CD14-positive monocyte (primary cell): ENCODE measurements around the gene SUV39H2. TPM values are rescaled to one million over a fixed set of nuclear protein-coding genes. Genes with fewer than 3 reads are reported as not detected.

ENCODE experiments used
- DNase-seq, 3 donors: peaks; one replicate each; pipeline ENCODE4 v3.0.0-alpha.2; 2011 to 2022
- H2AFZ ChIP-seq: 2 replicates; pipeline ENCODE4 v1.6.0; 2012; ENCODE audit warnings: mild to moderate bottlenecking, low read depth, low read length, inconsistent platforms; ENCODE audit not compliant: insufficient read depth, poor library complexity, severe bottlenecking
- H3K27ac ChIP-seq, 2 donors: 1 replicate in 1 of 2; 2 replicates in 1 of 2; pipeline ENCODE4 v1.5.1; 2012 to 2013; ENCODE audit warnings: low read length in 2 of 2, control low read depth in 1 of 2, inconsistent platforms in 1 of 2, low read depth in 1 of 2, mild to moderate bottlenecking in 1 of 2
- H3K27me3 ChIP-seq, 2 donors: one replicate each; pipeline versions ENCODE4 v1.6.0 to v1.6.1; 2011 to 2013; ENCODE audit warnings: low read length in 2 of 2; ENCODE audit not compliant: control insufficient read depth in 2 of 2, insufficient read depth in 2 of 2
- H3K36me3 ChIP-seq, 2 donors: replicated peaks in 1 of 2; 1 replicate in 1 of 2; 2 replicates in 1 of 2; pipeline versions ENCODE4 v1.5.1 to v1.6.1; 2012 to 2013; ENCODE audit warnings: low read length in 2 of 2, control low read depth in 1 of 2, inconsistent platforms in 1 of 2, mild to moderate bottlenecking in 1 of 2; ENCODE audit not compliant: insufficient read depth in 2 of 2, control insufficient read depth in 1 of 2
- H3K4me1 ChIP-seq, 2 donors: 1 replicate in 1 of 2; 2 replicates in 1 of 2; pipeline versions ENCODE4 v1.5.1 to v1.6.1; 2012 to 2013; ENCODE audit warnings: low read length in 2 of 2, control low read depth in 1 of 2, inconsistent platforms in 1 of 2, mild to moderate bottlenecking in 1 of 2, moderate library complexity in 1 of 2; ENCODE audit not compliant: insufficient read depth in 2 of 2, control insufficient read depth in 1 of 2
- H3K4me2 ChIP-seq: replicated peaks from 2 replicates; pipeline ENCODE3; 2012; ENCODE audit warnings: low read length, moderate library complexity, mild to moderate bottlenecking; ENCODE audit not compliant: poor library complexity, severe bottlenecking; ENCODE audit errors: extremely low read depth
- H3K4me3 ChIP-seq, 3 experiments: fragments of 200-600 bp in 1 of 3; sonication (generic) in 1 of 3; replicated peaks in 1 of 3; 1 replicate in 2 of 3; 2 replicates in 1 of 3; pipeline ENCODE4 v1.5.1; 2011 to 2013; ENCODE audit warnings: low read length in 3 of 3, mild to moderate bottlenecking in 3 of 3, control low read depth in 2 of 3, low read depth in 2 of 3, inconsistent platforms in 1 of 3, moderate library complexity in 1 of 3
- H3K79me2 ChIP-seq: 2 replicates; pipeline ENCODE4 v1.6.0; 2012; ENCODE audit warnings: mild to moderate bottlenecking, control low read depth, inconsistent platforms, low read length, moderate library complexity; ENCODE audit not compliant: insufficient read depth
- H3K9ac ChIP-seq: 2 replicates; pipeline ENCODE4 v1.6.0; 2017; ENCODE audit warnings: low read length, mild to moderate bottlenecking; ENCODE audit not compliant: insufficient read depth, poor library complexity, severe bottlenecking
- H3K9me3 ChIP-seq, 2 donors: replicated peaks in 1 of 2; 1 replicate in 1 of 2; 2 replicates in 1 of 2; pipeline versions ENCODE4 v1.5.1 to v1.6.1; 2012 to 2013; ENCODE audit warnings: low read length in 2 of 2, control low read depth in 1 of 2; ENCODE audit not compliant: control insufficient read depth in 1 of 2, insufficient read depth in 1 of 2
- H4K20me1 ChIP-seq: 2 replicates; pipeline ENCODE4 v1.6.0; 2012; ENCODE audit warnings: mild to moderate bottlenecking, low read length, control low read depth, moderate library complexity; ENCODE audit not compliant: insufficient read depth
- H3K27ac Mint-ChIP-seq, 7 donors: one replicate each; pipeline ENCODE4 v1.8.0; 2020; ENCODE audit warnings: mild to moderate bottlenecking in 7 of 7, mixed read lengths in 7 of 7, moderate library complexity in 6 of 7, inconsistent platforms in 2 of 7
- H3K27me3 Mint-ChIP-seq, 3 donors: one replicate each; pipeline ENCODE4 v1.8.0; 2021 to 2022; ENCODE audit warnings: low read depth in 3 of 3, mild to moderate bottlenecking in 3 of 3, mixed read lengths in 3 of 3, moderate library complexity in 3 of 3, inconsistent platforms in 1 of 3
- H3K36me3 Mint-ChIP-seq, 2 donors: one replicate each; pipeline ENCODE4 v1.8.0; 2020; ENCODE audit warnings: mixed read lengths in 2 of 2, inconsistent platforms in 1 of 2, mild to moderate bottlenecking in 1 of 2
- H3K4me1 Mint-ChIP-seq: one replicate; pipeline ENCODE4 v1.8.0; 2020; ENCODE audit warnings: mild to moderate bottlenecking, mixed read lengths
- H3K4me3 Mint-ChIP-seq, 2 donors: one replicate each; pipeline ENCODE4 v1.8.0; 2020; ENCODE audit warnings: mild to moderate bottlenecking in 2 of 2, mixed read lengths in 2 of 2, moderate library complexity in 1 of 2
- H3K9me3 Mint-ChIP-seq, 7 donors: one replicate each; pipeline ENCODE4 v1.8.0; 2020 to 2022; ENCODE audit warnings: mixed read lengths in 7 of 7, mild to moderate bottlenecking in 6 of 7, moderate library complexity in 6 of 7, inconsistent platforms in 2 of 7
- WGBS: methylation state at CpG from one replicate; pipeline ENCODE4 v1.1.5; 2013; ENCODE audit warnings: missing lambda C conversion rate; ENCODE audit not compliant: insufficient coverage; 5-methylcytosine and 5-hydroxymethylcytosine counted together
- intact Hi-C, 2 donors: fragments of 100-400 bp; cut with micrococcal nuclease; formaldehyde crosslinking; loops; one replicate each; pipeline versions ENCODE4 v1.15.0 to v1.15.1; 2023
- polyA minus RNA-seq: library from RNA; depleted of rRNA, polyadenylated mRNA; stranded (reverse); fragments of >200 nt; gene quantifications from 2 replicates; pipeline ENCODE4 v1.2.3, GENCODE V29; 2012
- polyA plus RNA-seq, 3 donors: library from polyadenylated mRNA; depleted of rRNA in 1 of 3; unstranded in 2 of 3; stranded (reverse) in 1 of 3; fragments of 300-500 nt in 2 of 3; fragments of >200 nt in 1 of 3; fragmentation: Illumina TruSeq in 2 of 3; gene quantifications; 1 replicate in 2 of 3; 2 replicates in 1 of 3; pipeline ENCODE4 v1.2.3, GENCODE V29; 2012 to 2021
- total RNA-seq, 12 experiments: library from RNA in 1 of 12; stranded (reverse) in 1 of 12; fragments of 120-200 nt in 1 of 12; gene quantifications; one replicate each; pipeline ENCODE4 v1.2.4 and lab custom pipeline; 2013 to 2026; ENCODE audit warnings: mixed read lengths in 6 of 12, inconsistent platforms in 1 of 12
- TF ChIP-seq, protein P1 (sequence below): fragments of 200-600 bp; IDR thresholded peaks from one replicate; pipeline ENCODE4 v1.8.0; 2022; ENCODE audit warnings: antibody characterized with exemption, mild to moderate bottlenecking

SUV39H2 gene, protein sequence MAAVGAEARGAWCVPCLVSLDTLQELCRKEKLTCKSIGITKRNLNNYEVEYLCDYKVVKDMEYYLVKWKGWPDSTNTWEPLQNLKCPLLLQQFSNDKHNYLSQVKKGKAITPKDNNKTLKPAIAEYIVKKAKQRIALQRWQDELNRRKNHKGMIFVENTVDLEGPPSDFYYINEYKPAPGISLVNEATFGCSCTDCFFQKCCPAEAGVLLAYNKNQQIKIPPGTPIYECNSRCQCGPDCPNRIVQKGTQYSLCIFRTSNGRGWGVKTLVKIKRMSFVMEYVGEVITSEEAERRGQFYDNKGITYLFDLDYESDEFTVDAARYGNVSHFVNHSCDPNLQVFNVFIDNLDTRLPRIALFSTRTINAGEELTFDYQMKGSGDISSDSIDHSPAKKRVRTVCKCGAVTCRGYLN
- total RNA-seq (2013), result 1.1 TPM
- polyA plus RNA-seq (1 to 10 TPM in 1 of 3 donors, under 1 TPM in 2; 0.85 to 1.2 (median 0.86) TPM), polyA minus RNA-seq (0.14 and 0.16 TPM in 2 replicates), total RNA-seq (lab: John Stamatoyannopoulos, UW) (0.49 to 5.8 (median 0.98) reads per million in 11 experiments)

GRCh38 chr10:14878266-14879123, at the start of gene SUV39H2:
Gene SUV39H2, plus strand, starts transcription at chr10:14878866. Its CDS starts 23 bp downstream, at chr10:14878889.
- H3K27me3 Mint-ChIP-seq, result peaks cover 0 to 2% (median 0%) of the 10 kb centered on the region in 3 donors
- Histone ChIP-seq H3K27me3 (no peaks in the 10 kb centered on the region), H3K9me3 (no peaks in the 10 kb centered on the region), H3K79me2 (peaks cover 60% of the 10 kb centered on the region), H3K9ac (peak within 1 kb of the TSS; percentile 88), H4K20me1 (peaks cover 4% of the 10 kb centered on the region), H3K4me3 (peak within 1 kb of the TSS; percentile 84 to 97 (median 91)), H3K4me2 (peak within 1 kb of the TSS; percentile 99), H3K27ac (peak within 1 kb of the TSS; percentile 84 to 93), H2AFZ (peak within 1 kb of the TSS; percentile 96), H3K36me3 (no peaks in the 10 kb centered on the region), H3K4me1 (peaks cover 20 to 44% of the 10 kb centered on the region in 2 donors)
- intact Hi-C loops, result loop anchor here in 1 of 2 donors (2.0 to 5.0 kb wide), 2 partner anchors 40 to 74 kb away; partner anchors contain the start of genes CDNF, DCLRE1C, HSPA14 and MSANTD7
- TF ChIP-seq, protein P1, sequence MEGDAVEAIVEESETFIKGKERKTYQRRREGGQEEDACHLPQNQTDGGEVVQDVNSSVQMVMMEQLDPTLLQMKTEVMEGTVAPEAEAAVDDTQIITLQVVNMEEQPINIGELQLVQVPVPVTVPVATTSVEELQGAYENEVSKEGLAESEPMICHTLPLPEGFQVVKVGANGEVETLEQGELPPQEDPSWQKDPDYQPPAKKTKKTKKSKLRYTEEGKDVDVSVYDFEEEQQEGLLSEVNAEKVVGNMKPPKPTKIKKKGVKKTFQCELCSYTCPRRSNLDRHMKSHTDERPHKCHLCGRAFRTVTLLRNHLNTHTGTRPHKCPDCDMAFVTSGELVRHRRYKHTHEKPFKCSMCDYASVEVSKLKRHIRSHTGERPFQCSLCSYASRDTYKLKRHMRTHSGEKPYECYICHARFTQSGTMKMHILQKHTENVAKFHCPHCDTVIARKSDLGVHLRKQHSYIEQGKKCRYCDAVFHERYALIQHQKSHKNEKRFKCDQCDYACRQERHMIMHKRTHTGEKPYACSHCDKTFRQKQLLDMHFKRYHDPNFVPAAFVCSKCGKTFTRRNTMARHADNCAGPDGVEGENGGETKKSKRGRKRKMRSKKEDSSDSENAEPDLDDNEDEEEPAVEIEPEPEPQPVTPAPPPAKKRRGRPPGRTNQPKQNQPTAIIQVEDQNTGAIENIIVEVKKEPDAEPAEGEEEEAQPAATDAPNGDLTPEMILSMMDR, result no peak
- H3K4me1 Mint-ChIP-seq, result peaks cover 46% of the 10 kb centered on the region
- under 1% methylated on average over 99 of the region's 102 CpGs for WGBS
- DNase-seq, result peak; percentile 90 to 94 (median 91)
- H3K4me3 Mint-ChIP-seq, result peak within 1 kb of the TSS; percentile 95
- H3K27ac Mint-ChIP-seq, result peak within 1 kb of the TSS; percentile 85 to 95 (median 92)
- no peaks in the 10 kb centered on the region for H3K9me3 Mint-ChIP-seq
- H3K36me3 Mint-ChIP-seq, result peaks cover 2 to 3% of the 10 kb centered on the region in 2 donors

DNA sequence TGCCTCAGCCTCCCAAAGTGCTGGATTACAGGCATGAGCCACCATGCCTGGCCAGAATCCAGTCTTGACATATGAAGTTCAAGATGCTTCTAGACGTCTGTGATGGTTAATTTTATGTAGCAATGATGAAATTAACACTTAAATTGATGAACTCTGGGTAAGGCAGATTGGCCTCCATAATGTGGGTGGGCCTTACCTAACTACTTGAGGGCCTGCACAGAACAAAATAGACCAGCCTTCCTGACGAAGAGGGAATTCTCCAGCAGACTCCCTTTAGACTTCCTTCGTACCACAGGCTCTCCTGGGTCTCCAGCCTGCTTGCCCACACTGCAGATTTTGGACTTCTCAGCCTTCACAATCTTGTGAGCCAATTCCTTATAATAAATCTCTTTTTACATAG, 45.6 kb upstream of the SUV39H2 start:
- Mint-ChIP-seq H3K27me3 (peaks cover 0 to 2% (median 1%) of the 10 kb centered on the region in 3 donors), H3K4me1 (peaks cover 8% of the 10 kb centered on the region), H3K36me3 (no peaks in the 10 kb centered on the region), H3K27ac (no peak overlapping the region), H3K9me3 (no peaks in the 10 kb centered on the region), H3K4me3 (no peak overlapping the region)
- Histone ChIP-seq H3K4me1 (peaks cover 7 to 10% of the 10 kb centered on the region in 2 donors), H3K27me3 (no peaks in the 10 kb centered on the region), H3K9me3 (no peaks in the 10 kb centered on the region), H3K27ac (no peak overlapping the region), H3K4me3 (no peak overlapping the region), H3K79me2 (peaks cover under 1% of the 10 kb centered on the region), H3K4me2 (no peak overlapping the region), H2AFZ (no peak overlapping the region), H4K20me1 (no peaks in the 10 kb centered on the region), H3K36me3 (no peaks in the 10 kb centered on the region), H3K9ac (no peak overlapping the region)
- no peak for DNase-seq
- TF ChIP-seq, protein P1, result no peak
- intact Hi-C loops, result loop anchor here in 1 of 2 donors (10.0 kb wide), 1 partner anchor 122 kb away; the partner anchor contains the start of genes DCLRE1C and MEIG1
- 70% methylated on average over 2 of the region's 3 CpGs for WGBS
